Ascending aorta (tissue), 2 donors: ENCODE results near the gene MGME1. TPM values are rescaled to one million over a fixed set of nuclear protein-coding genes. Genes with fewer than 3 reads are reported as not detected.

ENCODE experiments used
- DNase-seq, 2 donors: peaks; one replicate each; pipeline ENCODE4 v3.0.0-alpha.2; 2019; ENCODE audit warnings: low spot score in 2 of 2
- H3K27ac ChIP-seq, 2 donors: fragments of 200-600 bp; sonication (generic); one replicate each; pipeline ENCODE4 v1.5.1; 2016 to 2017; ENCODE audit warnings: mild to moderate bottlenecking in 1 of 2
- H3K27me3 ChIP-seq: fragments of 200-600 bp; sonication (generic); one replicate; pipeline ENCODE4 v1.5.1; 2017
- H3K36me3 ChIP-seq, 2 donors: fragments of 200-600 bp; sonication (generic); one replicate each; pipeline ENCODE4 v1.5.1; 2016
- H3K4me1 ChIP-seq, 2 donors: fragments of 200-600 bp; sonication (generic); one replicate each; pipeline ENCODE4 v1.5.1; 2016 to 2017; ENCODE audit warnings: mild to moderate bottlenecking in 1 of 2
- H3K4me3 ChIP-seq, 2 donors: fragments of 200-600 bp; sonication (generic); one replicate each; pipeline ENCODE4 v1.5.1; 2016 to 2017; ENCODE audit warnings: mild to moderate bottlenecking in 1 of 2
- H3K9me3 ChIP-seq, 2 donors: fragments of 200-600 bp; sonication (generic); one replicate each; pipeline ENCODE4 v1.5.1; 2016
- intact Hi-C: fragments of 100-400 bp; cut with DNase I; formaldehyde crosslinking; loops from one replicate; pipeline ENCODE4 v1.15.1; 2023
- total RNA-seq: library from RNA; depleted of rRNA; stranded (reverse); fragments of >200 nt; gene quantifications from one replicate; pipeline ENCODE4 v1.1.0, GENCODE V29; 2016
- TF ChIP-seq, protein P1 (sequence below), 3 experiments: fragments of 200-600 bp in 2 of 3; fragments of 450-650 bp in 1 of 3; sonication (generic) in 2 of 3; IDR thresholded peaks; one replicate each; pipeline ENCODE4 v1.5.1; 2016 to 2019; ENCODE audit warnings: antibody characterized with exemption in 3 of 3, mild to moderate bottlenecking in 1 of 3, moderate library complexity in 1 of 3

The MGME1 gene
- total RNA-seq, 1 donor from 2014 or later, result 0.85 TPM

DNA sequence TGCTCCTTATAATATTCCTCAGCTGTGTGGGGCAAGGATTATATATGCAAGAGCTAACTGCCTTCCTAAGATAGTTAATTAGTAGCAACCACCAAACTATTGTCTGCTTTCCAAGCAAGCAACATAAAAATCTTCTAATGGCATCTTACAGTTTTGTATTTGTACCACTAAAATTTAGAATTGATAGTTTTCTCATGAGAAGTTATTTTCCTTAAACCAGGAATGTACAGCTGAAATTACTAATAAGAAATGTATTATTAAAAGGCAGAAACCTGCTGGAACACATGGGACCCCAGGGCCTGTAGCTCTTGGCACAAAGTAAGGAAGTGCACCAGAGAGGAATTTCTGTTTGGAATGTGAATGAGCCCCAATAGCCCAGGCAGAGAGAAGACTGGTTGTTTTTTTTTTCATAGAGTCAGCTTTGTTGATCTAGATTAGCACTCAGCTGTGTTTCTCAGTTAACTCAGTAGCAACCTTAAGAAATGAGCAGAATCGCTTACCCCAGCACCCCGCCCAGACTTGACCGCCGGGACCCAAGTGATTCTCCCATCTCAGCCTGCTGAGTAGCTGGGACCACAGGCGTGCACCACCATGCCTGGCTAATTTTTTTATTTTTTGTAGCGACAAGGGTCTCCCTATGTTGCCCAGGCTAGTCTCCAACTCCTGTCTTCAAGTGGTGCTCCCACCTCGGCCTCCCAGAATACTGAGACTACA, 2.6 kb downstream of the MGME1 start:
- Histone ChIP-seq H3K9me3 (no peaks in the 10 kb centered on the region), H3K4me1 (peaks cover 4 to 18% of the 10 kb centered on the region in 2 donors), H3K27ac (peak overlapping the region; percentile 94 to 96), H3K36me3 (peaks cover 0 to 8% of the 10 kb centered on the region in 2 donors), H3K27me3 (no peaks in the 10 kb centered on the region), H3K4me3 (peak overlapping the region; percentile 11 to 79)
- no peak for DNase-seq
- TF ChIP-seq, protein P1, sequence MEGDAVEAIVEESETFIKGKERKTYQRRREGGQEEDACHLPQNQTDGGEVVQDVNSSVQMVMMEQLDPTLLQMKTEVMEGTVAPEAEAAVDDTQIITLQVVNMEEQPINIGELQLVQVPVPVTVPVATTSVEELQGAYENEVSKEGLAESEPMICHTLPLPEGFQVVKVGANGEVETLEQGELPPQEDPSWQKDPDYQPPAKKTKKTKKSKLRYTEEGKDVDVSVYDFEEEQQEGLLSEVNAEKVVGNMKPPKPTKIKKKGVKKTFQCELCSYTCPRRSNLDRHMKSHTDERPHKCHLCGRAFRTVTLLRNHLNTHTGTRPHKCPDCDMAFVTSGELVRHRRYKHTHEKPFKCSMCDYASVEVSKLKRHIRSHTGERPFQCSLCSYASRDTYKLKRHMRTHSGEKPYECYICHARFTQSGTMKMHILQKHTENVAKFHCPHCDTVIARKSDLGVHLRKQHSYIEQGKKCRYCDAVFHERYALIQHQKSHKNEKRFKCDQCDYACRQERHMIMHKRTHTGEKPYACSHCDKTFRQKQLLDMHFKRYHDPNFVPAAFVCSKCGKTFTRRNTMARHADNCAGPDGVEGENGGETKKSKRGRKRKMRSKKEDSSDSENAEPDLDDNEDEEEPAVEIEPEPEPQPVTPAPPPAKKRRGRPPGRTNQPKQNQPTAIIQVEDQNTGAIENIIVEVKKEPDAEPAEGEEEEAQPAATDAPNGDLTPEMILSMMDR (IDR thresholded peaks at IDR 0.05), result no peak
- intact Hi-C loops, result no loop called here

DNA sequence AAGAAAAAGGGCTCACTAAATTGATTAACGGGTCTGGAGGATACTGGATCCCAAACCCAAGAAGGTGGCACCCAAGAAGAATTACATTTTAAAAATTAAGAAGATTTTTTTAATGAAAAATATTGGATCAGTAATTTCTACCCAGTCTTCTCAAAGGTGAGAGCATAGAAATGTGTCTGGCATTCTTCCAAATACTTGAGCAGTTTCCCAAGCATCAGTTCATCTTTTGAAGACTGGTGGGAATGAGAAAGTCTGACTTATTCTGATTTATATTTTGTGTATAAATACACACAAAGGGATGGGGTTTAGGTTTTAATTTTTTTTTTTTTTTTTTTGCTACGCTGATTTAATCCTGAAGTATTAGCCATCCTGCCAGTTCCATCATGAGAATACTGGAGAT, 3.3 kb downstream of the MGME1 start:
- Histone ChIP-seq H3K4me1 (peaks cover 4 to 14% of the 10 kb centered on the region in 2 donors), H3K9me3 (no peaks in the 10 kb centered on the region), H3K4me3 (peak overlapping the region in 1 of 2 donors; percentile 79), H3K27me3 (no peaks in the 10 kb centered on the region), H3K36me3 (peaks cover 0 to 12% of the 10 kb centered on the region in 2 donors), H3K27ac (peak overlapping the region; percentile 94 to 96)
- TF ChIP-seq, protein P1 (IDR thresholded peaks at IDR 0.05), result no peak
- intact Hi-C loops, result no loop called here
- no peak for DNase-seq

DNA sequence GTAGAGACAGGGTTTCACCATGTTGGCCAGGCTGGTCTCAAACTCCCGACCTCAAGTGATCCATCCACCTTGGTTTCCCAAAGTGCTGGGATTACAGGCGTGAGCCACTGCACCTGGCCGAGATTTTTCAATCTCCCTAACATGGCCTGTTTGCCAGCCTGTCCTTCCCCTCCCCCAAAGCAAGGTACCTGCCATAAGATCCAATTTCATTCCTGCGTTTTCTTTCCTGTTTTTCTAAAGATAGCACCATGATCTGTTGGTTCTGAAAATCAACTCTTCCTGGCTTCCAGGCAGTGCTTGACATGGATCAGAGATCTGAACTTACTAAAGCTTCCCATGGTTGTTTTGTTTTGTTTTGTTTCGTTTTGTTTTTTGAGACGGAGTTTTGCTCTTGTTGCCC, 7.5 kb downstream of the MGME1 start:
- Histone ChIP-seq H3K36me3 (peaks cover 0 to 12% of the 10 kb centered on the region in 2 donors), H3K4me1 (peaks cover 0 to 11% of the 10 kb centered on the region in 2 donors), H3K27ac (no peak overlapping the region), H3K4me3 (no peak overlapping the region), H3K27me3 (no peaks in the 10 kb centered on the region), H3K9me3 (no peaks in the 10 kb centered on the region)
- TF ChIP-seq, protein P1 (IDR thresholded peaks at IDR 0.05), result no peak
- intact Hi-C loops, result no loop called here
- DNase-seq, result no peak

DNA sequence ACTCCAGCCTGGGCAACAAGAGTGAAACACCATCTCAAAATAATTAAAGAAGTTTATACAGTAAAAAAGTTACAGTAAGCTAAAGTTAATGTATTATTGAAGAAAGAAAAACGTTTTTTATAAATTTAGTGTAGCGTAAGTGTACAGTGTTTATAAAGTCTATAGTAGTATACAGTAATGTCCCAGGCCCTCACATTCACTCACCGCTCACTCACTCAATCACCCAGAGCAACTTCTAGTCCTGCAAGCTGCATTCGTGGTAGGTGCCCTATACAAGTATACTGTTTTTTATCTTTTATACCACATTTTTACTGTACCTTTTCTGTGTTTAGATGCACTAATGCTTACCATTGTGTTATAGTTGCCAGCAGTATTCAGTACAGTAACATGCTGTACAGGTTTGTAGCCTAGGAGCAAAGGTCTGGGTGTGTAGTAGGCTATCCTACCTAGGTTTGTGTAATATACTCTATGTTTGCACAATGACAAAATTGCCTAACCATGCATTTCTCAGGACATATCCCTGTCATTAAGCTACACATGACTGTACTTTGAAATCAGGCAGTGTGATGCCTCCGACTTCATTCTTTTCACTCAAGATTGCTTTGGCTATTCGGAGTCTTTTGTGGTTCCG, 16.7 kb downstream of the MGME1 start:
- DNase-seq, result no peak
- H3K4me1 ChIP-seq, result no peaks in the 10 kb centered on the region
- H3K36me3 ChIP-seq, result peaks cover 3 to 9% of the 10 kb centered on the region in 2 donors
- TF ChIP-seq, protein P1 (IDR thresholded peaks at IDR 0.05), result no peak
- H3K4me3 ChIP-seq, result no peak overlapping the region
- intact Hi-C loops, result no loop called here
- no peak overlapping the region for H3K27ac ChIP-seq
- H3K9me3 ChIP-seq, result no peaks in the 10 kb centered on the region
- H3K27me3 ChIP-seq, result no peaks in the 10 kb centered on the region

DNA sequence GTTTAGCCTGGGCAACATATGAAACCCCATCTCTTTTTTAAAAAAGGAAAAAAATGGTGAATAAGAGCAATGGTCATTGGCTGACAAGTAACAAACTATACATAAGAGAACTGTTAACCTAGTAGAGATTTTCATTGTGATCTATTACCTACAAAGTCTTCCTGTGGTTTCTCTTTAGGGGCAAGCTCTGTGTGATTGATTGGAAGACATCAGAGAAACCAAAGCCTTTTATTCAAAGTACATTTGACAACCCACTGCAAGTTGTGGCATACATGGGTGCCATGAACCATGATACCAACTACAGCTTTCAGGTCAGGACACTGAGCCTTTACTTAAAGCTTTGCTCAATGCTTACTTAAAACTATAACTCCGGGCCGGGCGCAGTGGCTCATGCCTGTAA, 19.2 kb downstream of the MGME1 start:
- Histone ChIP-seq H3K36me3 (peaks cover 3 to 12% of the 10 kb centered on the region in 2 donors), H3K4me3 (no peak overlapping the region), H3K27ac (no peak overlapping the region), H3K9me3 (no peaks in the 10 kb centered on the region), H3K4me1 (no peaks in the 10 kb centered on the region), H3K27me3 (no peaks in the 10 kb centered on the region)
- intact Hi-C loops, result no loop called here
- TF ChIP-seq, protein P1 (IDR thresholded peaks at IDR 0.05), result no peak
- DNase-seq, result no peak
